Activated CD4-positive, CD25-positive, alpha-beta regulatory T cell treated with anti-CD3 and anti-CD28 coated beads, Interleukin-2, amount 50 U/mL, for 24 hours (primary cell): ENCODE data around the gene SHROOM2.

Experiments
- ATAC-seq, 2 donors: fragments of 150-1000 bp; cut with Tn5 transposase; one replicate each; pipeline ENCODE4 v1.10.0; 2021; ENCODE audit warnings: mild to moderate bottlenecking in 1 of 2, moderate library complexity in 1 of 2

Gene SHROOM2

GRCh38 chrX:9867753-9868152, 81.5 kb downstream of the SHROOM2 start:
- no peak for ATAC-seq

GRCh38 chrX:9871701-9872268, 85.6 kb downstream of the SHROOM2 start:
- no peak for ATAC-seq

- no peak for ATAC-seq
These were observed 87.1 kb downstream of the SHROOM2 start for GRCh38 chrX:9873360-9873759.

GRCh38 chrX:9873952-9874351, 87.7 kb downstream of the SHROOM2 start:
- peak; percentile 55 to 64 for ATAC-seq

GRCh38 chrX:9874483-9874882, 88.3 kb downstream of the SHROOM2 start:
- no peak for ATAC-seq

- ATAC-seq: no peak
These were observed 89.6 kb downstream of the SHROOM2 start for GRCh38 chrX:9875801-9876200.

GRCh38 chrX:9876201-9876600, 90.0 kb downstream of the SHROOM2 start:
- no peak for ATAC-seq

- no peak for ATAC-seq
These were observed 92.1 kb downstream of the SHROOM2 start for GRCh38 chrX:9878146-9878820.

- no peak for ATAC-seq
These were observed 94.0 kb downstream of the SHROOM2 start for GRCh38 chrX:9880237-9880636.

GRCh38 chrX:9880870-9881269, 94.6 kb downstream of the SHROOM2 start:
- ATAC-seq: no peak

GRCh38 chrX:9882669-9883446, 96.6 kb downstream of the SHROOM2 start:
- no peak for ATAC-seq

GRCh38 chrX:9884031-9884779, 98.0 kb downstream of the SHROOM2 start:
- ATAC-seq: no peak

GRCh38 chrX:9885150-9885549, 98.9 kb downstream of the SHROOM2 start:
- peak; percentile 74 to 82 for ATAC-seq

GRCh38 chrX:9887659-9888297, 101.5 kb downstream of the SHROOM2 start:
- ATAC-seq: no peak

- no peak for ATAC-seq
These were observed 102.8 kb downstream of the SHROOM2 start for GRCh38 chrX:9888953-9889470.

- ATAC-seq: no peak
These were observed 104.5 kb downstream of the SHROOM2 start for GRCh38 chrX:9890681-9891091.

GRCh38 chrX:9895225-9895912, 109.1 kb downstream of the SHROOM2 start:
- ATAC-seq: no peak

- no peak for ATAC-seq
These were observed 111.5 kb downstream of the SHROOM2 start for GRCh38 chrX:9897761-9898161.

- peak; percentile 55 to 80 for ATAC-seq
These were observed 113.4 kb downstream of the SHROOM2 start for GRCh38 chrX:9899640-9900111.

- ATAC-seq: no peak
These were observed 116.4 kb downstream of the SHROOM2 start for GRCh38 chrX:9902656-9903055.

GRCh38 chrX:9903146-9903545, 116.9 kb downstream of the SHROOM2 start:
- no peak for ATAC-seq

GRCh38 chrX:9905288-9905687, 119.1 kb downstream of the SHROOM2 start:
- no peak for ATAC-seq
